ENCODE data around the gene PCBP3. TPM values are rescaled to one million over a fixed set of nuclear protein-coding genes. Genes with fewer than 3 reads are reported as not detected.

Gene PCBP3
- total and polyA plus RNA-seq, 2 of the 13 experiments (the other 11 are each of a cell fraction or from before 2014, with no cell fraction given): not detected

GRCh38 chr21:45704311-45705108 is 61.0 kb downstream of the PCBP3 start:
- Histone ChIP-seq H2AFZ (ENCODE audit: low read length) (no peak overlapping the region), H3K9ac (ENCODE audit: insufficient read depth, low read depth, low read length) (no peak overlapping the region), H3K27me3 (ENCODE audit: control insufficient read depth in 1 of 2, insufficient read depth in 2 of 2, low read length in 2 of 2) (peaks cover 6 to 37% of the 10 kb centered on the region in 2 experiments; a peak in 4 of 5 replicates), H3K4me1 (ENCODE audit: insufficient read depth, low read length) (no peaks in the 10 kb centered on the region), H3K4me2 (ENCODE audit: low read depth, low read length) (no peak overlapping the region), H3K9me3 (ENCODE audit: low read length) (no peaks in the 10 kb centered on the region), H4K20me1 (ENCODE audit: insufficient read depth, low read length) (no peaks in the 10 kb centered on the region), H3K36me3 (replicated peaks in 1 of 2; ENCODE audit: control insufficient read depth in 1 of 2, insufficient read depth in 2 of 2, low read length in 2 of 2) (no peaks in the 10 kb centered on the region), H3K4me3 (replicated peaks in 1 of 3; ENCODE audit: insufficient read depth in 1 of 3, low read depth in 2 of 3, low read length in 3 of 3) (no peak overlapping the region), H3K79me2 (ENCODE audit: insufficient read depth, low read length) (no peaks in the 10 kb centered on the region), H3K27ac (ENCODE audit: extremely low read length, insufficient read depth, low read length) (no peak overlapping the region)
- no TSS peak for BruUV-seq (replicated peaks)
- DNase-seq (ENCODE audit: low spot score) (no peak), FAIRE-seq (no peak), ATAC-seq (no peak)
- 24% methylated on average over 11 of the region's 13 CpGs for WGBS (ENCODE audit: low lambda C conversion rate)
- POLR2A ChIA-PET: no interaction called here
- CTCF ChIA-PET (ENCODE audit: low intra/inter-chr PET ratio, low total read pairs): no interaction called here
- in situ Hi-C loops (cut with HindIII; ENCODE audit: extremely low pct_ligation_motif_present, low pct_unique_long_range_greater_than_20kb) (no loop called here), intact Hi-C loops (cut with micrococcal nuclease; ENCODE audit: unreplicated experiment) (no loop called here)
- no peak for TF ChIP-seq ZNF672 (CRISPR knock-in tag; IDR thresholded peaks at IDR 0.05)
- no peak for TF ChIP-seq SMAD9 (CRISPR knock-in tag; IDR thresholded peaks at IDR 0.05)
- no peak for TF ChIP-seq IKZF4 (CRISPR knock-in tag; IDR thresholded peaks at IDR 0.05; ENCODE audit: borderline replicate concordance, low read depth, not compliant biosample characterization)
- TF ChIP-seq TRIM22 (IDR thresholded peaks at IDR 0.05): no peak
- no peak for TF ChIP-seq MXD4 (CRISPR knock-in tag; IDR thresholded peaks at IDR 0.05)
- no peak for TF ChIP-seq PCBP2 (optimal IDR thresholded peaks at IDR 0.05; ENCODE audit: low read depth, low read length, poor library complexity, severe bottlenecking)
- no peak for TF ChIP-seq ZNF296 (CRISPR knock-in tag; conservative IDR thresholded peaks at IDR 0.05)
- no peak for TF ChIP-seq REL (CRISPR knock-in tag; conservative IDR thresholded peaks at IDR 0.05)
- TF ChIP-seq, protein P1, sequence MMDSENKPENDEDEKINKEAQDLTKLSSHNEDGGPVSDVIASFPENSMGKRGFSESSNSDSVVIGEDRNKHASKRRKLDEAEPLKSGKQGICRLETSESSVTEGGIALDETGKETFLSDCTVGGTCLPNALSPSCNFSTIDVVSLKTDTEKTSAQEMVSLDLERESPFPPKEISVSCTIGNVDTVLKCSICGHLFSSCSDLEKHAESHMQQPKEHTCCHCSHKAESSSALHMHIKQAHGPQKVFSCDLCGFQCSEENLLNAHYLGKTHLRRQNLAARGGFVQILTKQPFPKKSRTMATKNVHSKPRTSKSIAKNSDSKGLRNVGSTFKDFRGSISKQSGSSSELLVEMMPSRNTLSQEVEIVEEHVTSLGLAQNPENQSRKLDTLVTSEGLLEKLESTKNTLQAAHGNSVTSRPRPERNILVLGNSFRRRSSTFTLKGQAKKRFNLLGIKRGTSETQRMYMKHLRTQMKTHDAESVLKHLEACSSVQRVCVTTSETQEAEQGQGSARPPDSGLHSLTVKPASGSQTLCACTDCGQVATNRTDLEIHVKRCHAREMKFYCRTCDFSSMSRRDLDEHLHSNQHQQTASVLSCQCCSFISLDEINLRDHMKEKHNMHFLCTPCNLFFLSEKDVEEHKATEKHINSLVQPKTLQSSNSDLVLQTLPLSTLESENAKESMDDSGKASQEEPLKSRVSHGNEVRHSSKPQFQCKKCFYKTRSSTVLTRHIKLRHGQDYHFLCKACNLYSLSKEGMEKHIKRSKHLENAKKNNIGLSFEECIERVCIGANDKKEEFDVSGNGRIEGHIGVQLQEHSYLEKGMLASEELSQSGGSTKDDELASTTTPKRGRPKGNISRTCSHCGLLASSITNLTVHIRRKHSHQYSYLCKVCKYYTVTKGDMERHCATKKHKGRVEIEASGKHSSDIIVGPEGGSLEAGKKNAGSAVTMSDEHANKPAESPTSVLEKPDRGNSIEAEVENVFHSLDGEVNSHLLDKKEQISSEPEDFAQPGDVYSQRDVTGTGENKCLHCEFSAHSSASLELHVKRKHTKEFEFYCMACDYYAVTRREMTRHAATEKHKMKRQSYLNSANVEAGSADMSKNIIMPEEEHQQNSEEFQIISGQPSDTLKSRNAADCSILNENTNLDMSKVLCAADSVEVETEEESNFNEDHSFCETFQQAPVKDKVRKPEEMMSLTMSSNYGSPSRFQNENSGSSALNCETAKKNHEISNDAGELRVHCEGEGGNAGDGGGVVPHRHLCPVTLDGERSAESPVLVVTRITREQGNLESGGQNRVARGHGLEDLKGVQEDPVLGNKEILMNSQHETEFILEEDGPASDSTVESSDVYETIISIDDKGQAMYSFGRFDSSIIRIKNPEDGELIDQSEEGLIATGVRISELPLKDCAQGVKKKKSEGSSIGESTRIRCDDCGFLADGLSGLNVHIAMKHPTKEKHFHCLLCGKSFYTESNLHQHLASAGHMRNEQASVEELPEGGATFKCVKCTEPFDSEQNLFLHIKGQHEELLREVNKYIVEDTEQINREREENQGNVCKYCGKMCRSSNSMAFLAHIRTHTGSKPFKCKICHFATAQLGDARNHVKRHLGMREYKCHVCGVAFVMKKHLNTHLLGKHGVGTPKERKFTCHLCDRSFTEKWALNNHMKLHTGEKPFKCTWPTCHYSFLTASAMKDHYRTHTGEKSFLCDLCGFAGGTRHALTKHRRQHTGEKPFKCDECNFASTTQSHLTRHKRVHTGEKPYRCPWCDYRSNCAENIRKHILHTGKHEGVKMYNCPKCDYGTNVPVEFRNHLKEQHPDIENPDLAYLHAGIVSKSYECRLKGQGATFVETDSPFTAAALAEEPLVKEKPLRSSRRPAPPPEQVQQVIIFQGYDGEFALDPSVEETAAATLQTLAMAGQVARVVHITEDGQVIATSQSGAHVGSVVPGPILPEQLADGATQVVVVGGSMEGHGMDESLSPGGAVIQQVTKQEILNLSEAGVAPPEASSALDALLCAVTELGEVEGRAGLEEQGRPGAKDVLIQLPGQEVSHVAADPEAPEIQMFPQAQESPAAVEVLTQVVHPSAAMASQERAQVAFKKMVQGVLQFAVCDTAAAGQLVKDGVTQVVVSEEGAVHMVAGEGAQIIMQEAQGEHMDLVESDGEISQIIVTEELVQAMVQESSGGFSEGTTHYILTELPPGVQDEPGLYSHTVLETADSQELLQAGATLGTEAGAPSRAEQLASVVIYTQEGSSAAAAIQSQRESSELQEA (CRISPR knock-in tag; IDR thresholded peaks at IDR 0.05; ENCODE audit: not compliant biosample characterization): no peak
- no peak for TF ChIP-seq ZBTB42 (CRISPR knock-in tag; IDR thresholded peaks at IDR 0.05)
- TF ChIP-seq ZMYM3 (CRISPR knock-in tag; IDR thresholded peaks at IDR 0.05): no peak
- no peak for TF ChIP-seq ZNF543 (CRISPR knock-in tag; IDR thresholded peaks at IDR 0.05)

Measured in HepG2 (cell line).